ENCODE measurements around the gene PLEKHF1. TPM values are rescaled to one million over a fixed set of nuclear protein-coding genes. Genes with fewer than 3 reads are reported as not detected.
A peak's percentile ranks its signal among the peaks of the same experiment; 100 is the strongest.

Gene PLEKHF1
- total and polyA plus RNA-seq, 2 donors: 13.4 to 30.8 TPM

DNA sequence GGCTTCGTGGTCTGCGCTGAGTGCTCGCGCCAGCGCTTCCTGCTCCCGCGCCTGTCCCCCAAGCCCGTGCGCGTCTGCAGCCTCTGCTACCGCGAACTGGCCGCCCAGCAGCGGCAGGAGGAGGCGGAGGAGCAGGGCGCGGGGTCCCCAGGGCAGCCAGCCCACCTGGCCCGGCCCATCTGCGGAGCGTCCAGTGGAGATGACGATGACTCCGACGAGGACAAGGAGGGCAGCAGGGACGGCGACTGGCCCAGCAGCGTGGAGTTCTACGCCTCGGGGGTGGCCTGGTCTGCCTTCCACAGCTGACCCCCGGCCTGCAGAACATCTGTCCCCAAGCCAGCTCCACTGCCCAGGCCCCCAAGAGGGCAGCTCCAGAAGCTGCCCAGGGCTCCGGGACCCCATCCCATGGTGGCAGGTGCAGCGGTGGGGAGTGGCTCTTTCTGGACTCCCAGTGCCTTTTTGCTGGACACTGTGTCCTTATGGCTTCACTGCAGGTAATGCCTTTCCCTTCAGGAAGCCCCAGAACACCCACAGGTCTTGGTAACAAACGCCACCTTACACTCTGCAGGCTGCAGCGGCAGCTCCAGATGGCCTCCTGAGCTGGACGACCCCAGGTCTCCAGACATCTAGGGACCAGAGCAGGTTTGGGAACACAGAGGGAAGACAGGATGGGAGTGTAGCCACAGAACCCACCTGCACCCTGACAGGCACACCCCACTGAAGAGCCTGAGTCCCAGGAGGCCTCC lies 9.3 kb downstream of the PLEKHF1 start:
- Histone ChIP-seq H3K36me3 (ENCODE audit: insufficient read depth) (no peaks in the 10 kb centered on the region), H3K4me1 (ENCODE audit: insufficient read depth) (no peaks in the 10 kb centered on the region), H3K27ac (ENCODE audit: low read depth) (peak overlapping the region; percentile 11), H3K4me3 (ENCODE audit: low read depth, low read length) (no peak overlapping the region)
- no peak for DNase-seq (ENCODE audit: extremely low spot score)
- whole genome bisulfite sequencing: 95% methylated on average over 34 of the region's 34 CpGs

GRCh38 chr19:29675120-29675649 lies 9.9 kb downstream of the PLEKHF1 start:
- peak overlapping the region; percentile 11 for H3K27ac ChIP-seq (ENCODE audit: low read depth)
- no peaks in the 10 kb centered on the region for H3K36me3 ChIP-seq (ENCODE audit: insufficient read depth)
- no peak overlapping the region for H3K4me3 ChIP-seq (ENCODE audit: low read depth, low read length)
- 92% methylated on average over 10 of the region's 10 CpGs for WGBS
- H3K4me1 ChIP-seq (ENCODE audit: insufficient read depth): no peaks in the 10 kb centered on the region
- DNase-seq (ENCODE audit: extremely low spot score): no peak

DNA sequence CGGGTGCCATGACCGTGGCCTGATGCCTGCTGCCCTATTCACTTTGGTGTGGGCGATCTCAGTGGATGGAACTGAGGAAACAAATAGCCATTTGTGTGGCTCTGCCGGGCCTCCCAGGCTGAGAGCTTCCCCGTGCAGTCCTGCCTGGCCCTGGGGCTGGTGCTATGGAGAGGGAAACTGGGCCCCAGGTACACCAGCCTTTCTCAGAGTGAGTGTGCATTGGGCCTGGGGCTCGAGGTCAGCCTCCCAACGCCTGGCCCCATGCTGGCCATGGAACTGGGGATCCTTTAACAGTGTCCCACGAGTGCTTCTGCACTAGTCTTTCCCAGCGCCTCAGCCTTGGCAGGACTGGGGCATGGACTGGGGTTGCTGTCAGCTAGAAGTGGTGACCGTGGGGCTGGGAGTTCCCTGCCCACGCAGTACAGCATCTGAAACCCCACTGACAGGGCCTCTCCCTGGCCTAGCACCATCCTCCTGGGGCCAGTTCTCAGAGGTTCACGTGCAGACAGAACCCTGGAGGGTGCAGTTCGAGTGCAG lies 10.5 kb downstream of the PLEKHF1 start:
- H3K4me3 ChIP-seq (ENCODE audit: low read depth, low read length): no peak overlapping the region
- DNase-seq (ENCODE audit: extremely low spot score): no peak
- H3K4me1 ChIP-seq (ENCODE audit: insufficient read depth): no peaks in the 10 kb centered on the region
- no peaks in the 10 kb centered on the region for H3K36me3 ChIP-seq (ENCODE audit: insufficient read depth)
- WGBS: 83% methylated on average over 13 of the region's 13 CpGs
- H3K27ac ChIP-seq (ENCODE audit: low read depth): no peak overlapping the region

GRCh38 chr19:29676586-29676985 lies 11.3 kb downstream of the PLEKHF1 start:
- WGBS: 61% methylated on average over 8 of the region's 8 CpGs
- Histone ChIP-seq H3K4me3 (ENCODE audit: low read depth, low read length) (no peak overlapping the region), H3K4me1 (ENCODE audit: insufficient read depth) (no peaks in the 10 kb centered on the region)

GRCh38 chr19:29677001-29677817 lies 11.9 kb downstream of the PLEKHF1 start:
- no peaks in the 10 kb centered on the region for H3K36me3 ChIP-seq (ENCODE audit: insufficient read depth)
- no peak overlapping the region for H3K4me3 ChIP-seq (ENCODE audit: low read depth, low read length)
- H3K27ac ChIP-seq (ENCODE audit: low read depth): no peak overlapping the region
- 88% methylated on average over 23 of the region's 23 CpGs for WGBS
- DNase-seq (ENCODE audit: extremely low spot score): no peak
- H3K4me1 ChIP-seq (ENCODE audit: insufficient read depth): no peaks in the 10 kb centered on the region

More at GRCh38 chr19:29676586-29676985, 11.3 kb downstream of the PLEKHF1 start:
- no peak for DNase-seq (ENCODE audit: extremely low spot score)
- Histone ChIP-seq H3K27ac (ENCODE audit: low read depth) (no peak overlapping the region), H3K36me3 (ENCODE audit: insufficient read depth) (no peaks in the 10 kb centered on the region)

DNA sequence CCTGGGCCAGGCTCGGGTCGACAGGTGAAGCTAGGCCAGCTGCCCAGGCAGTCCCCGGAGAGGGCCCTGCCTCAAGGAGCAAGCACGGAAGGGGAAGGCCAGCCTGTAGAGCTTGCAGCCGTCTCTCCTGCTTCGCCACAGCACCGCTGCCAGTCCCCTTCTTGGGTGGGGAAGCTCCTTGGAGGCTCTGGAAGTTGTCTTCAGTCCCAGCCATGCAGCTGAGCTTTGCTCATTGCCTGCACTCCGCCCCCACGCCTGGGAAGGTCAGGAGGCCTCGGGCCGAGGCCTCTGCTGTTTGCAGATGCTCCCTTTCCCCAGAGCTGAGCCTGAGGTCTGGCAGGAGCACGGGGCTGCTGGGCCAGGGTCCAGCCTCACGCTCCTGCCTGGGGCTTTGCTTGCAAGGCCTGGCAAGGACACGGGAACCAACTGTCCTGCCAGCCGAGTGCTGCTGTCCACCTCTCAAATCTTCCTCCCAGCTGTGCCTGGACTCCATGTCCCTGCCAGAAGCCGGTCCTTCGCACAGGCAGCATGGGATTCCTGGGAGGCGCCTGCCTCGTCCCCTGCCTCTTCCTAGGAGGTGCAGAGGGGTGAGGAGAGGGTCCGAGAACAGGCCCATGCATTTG lies 13.3 kb downstream of the PLEKHF1 start:
- Histone ChIP-seq H3K36me3 (ENCODE audit: insufficient read depth) (no peaks in the 10 kb centered on the region), H3K27ac (ENCODE audit: low read depth) (no peak overlapping the region), H3K4me1 (ENCODE audit: insufficient read depth) (no peaks in the 10 kb centered on the region), H3K4me3 (ENCODE audit: low read depth, low read length) (no peak overlapping the region)
- no peak for DNase-seq (ENCODE audit: extremely low spot score)
- WGBS: 56% methylated on average over 20 of the region's 20 CpGs

- Histone ChIP-seq H3K4me3 (ENCODE audit: low read depth, low read length) (no peak overlapping the region), H3K4me1 (ENCODE audit: insufficient read depth) (no peaks in the 10 kb centered on the region), H3K36me3 (ENCODE audit: insufficient read depth) (no peaks in the 10 kb centered on the region), H3K27ac (ENCODE audit: low read depth) (no peak overlapping the region)
- WGBS: 82% methylated on average over 9 of the region's 9 CpGs
- no peak for DNase-seq (ENCODE audit: extremely low spot score)
Measured at GRCh38 chr19:29679598-29680210, 14.4 kb downstream of the PLEKHF1 start.

GRCh38 chr19:29680447-29680846 lies 15.2 kb downstream of the PLEKHF1 start:
- no peaks in the 10 kb centered on the region for H3K36me3 ChIP-seq (ENCODE audit: insufficient read depth)
- no peaks in the 10 kb centered on the region for H3K4me1 ChIP-seq (ENCODE audit: insufficient read depth)
- no peak for DNase-seq (ENCODE audit: extremely low spot score)
- WGBS: 74% methylated on average over 12 of the region's 12 CpGs
- no peak overlapping the region for H3K27ac ChIP-seq (ENCODE audit: low read depth)
- H3K4me3 ChIP-seq (ENCODE audit: low read depth, low read length): no peak overlapping the region

DNA sequence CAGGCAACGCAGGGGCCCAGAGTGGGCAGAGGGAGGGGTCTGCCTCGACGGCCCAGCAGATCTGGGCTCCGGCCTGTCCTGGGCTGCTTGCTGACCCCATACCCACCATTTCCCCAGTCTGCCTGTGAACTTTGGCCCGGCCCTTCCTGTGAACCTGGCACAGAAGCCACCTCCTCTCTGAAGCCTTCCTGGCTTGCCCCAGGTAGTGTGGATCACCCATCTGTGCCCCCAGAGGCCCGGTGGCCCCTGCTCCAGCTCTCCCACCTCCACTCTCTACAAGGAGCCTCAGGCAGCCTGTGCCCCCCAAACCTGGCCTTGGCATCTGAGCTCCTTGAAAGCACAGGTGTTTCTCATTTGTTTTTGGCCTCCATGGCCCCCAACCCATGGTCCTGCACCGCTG lies 15.7 kb downstream of the PLEKHF1 start:
- Histone ChIP-seq H3K4me3 (ENCODE audit: low read depth, low read length) (no peak overlapping the region), H3K27ac (ENCODE audit: low read depth) (no peak overlapping the region), H3K4me1 (ENCODE audit: insufficient read depth) (no peaks in the 10 kb centered on the region), H3K36me3 (ENCODE audit: insufficient read depth) (no peaks in the 10 kb centered on the region)
- no peak for DNase-seq (ENCODE audit: extremely low spot score)
- 73% methylated on average over 7 of the region's 7 CpGs for WGBS

DNA sequence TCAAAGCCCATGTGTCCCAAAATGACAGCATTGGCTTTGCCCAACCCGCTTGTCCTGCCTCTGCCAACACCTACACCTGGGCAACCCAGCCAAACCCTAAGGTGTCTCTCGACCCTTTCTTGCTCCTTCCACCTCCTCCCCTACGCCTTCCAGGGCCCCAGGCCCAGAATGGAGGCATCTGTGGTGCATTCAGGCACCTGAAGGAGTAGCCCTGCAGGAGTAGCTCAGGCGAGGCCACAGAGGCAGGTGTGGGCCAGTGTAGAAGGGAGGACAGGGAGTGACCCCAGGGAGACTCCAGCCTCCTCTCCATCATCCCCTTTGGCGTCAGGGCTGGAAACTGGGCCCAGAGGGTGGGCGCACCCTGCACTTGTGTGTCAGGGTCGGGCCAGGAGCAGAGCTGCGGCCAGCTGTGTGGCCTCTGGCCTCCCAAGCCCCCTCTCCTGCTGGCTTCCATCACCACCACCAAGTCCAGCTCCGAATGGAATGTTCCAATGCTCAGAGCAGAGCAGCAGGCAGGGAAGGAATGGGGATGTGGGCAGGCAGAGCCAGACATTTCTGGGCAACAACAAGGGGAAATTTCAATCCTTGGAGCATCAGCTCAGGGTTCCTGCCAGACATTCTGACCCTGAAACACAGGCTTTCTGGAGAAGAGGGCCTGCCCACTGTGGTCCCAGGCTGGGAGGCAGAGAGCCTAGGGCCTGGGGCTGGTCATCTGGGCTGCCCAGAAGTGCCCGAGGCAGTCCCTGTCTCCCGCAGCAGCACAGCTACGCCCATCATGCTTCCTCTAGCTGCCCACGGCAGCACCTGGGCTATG lies 16.4 kb downstream of the PLEKHF1 start:
- DNase-seq (ENCODE audit: extremely low spot score): no peak
- Histone ChIP-seq H3K36me3 (ENCODE audit: insufficient read depth) (no peaks in the 10 kb centered on the region), H3K27ac (ENCODE audit: low read depth) (no peak overlapping the region), H3K4me1 (ENCODE audit: insufficient read depth) (no peaks in the 10 kb centered on the region), H3K4me3 (ENCODE audit: low read depth, low read length) (no peak overlapping the region)
- WGBS: 67% methylated on average over 13 of the region's 13 CpGs

GRCh38 chr19:29682236-29682895 lies 17.1 kb downstream of the PLEKHF1 start:
- DNase-seq (ENCODE audit: extremely low spot score): no peak
- 77% methylated on average over 16 of the region's 16 CpGs for WGBS
- H3K4me1 ChIP-seq (ENCODE audit: insufficient read depth): no peaks in the 10 kb centered on the region
- no peak overlapping the region for H3K4me3 ChIP-seq (ENCODE audit: low read depth, low read length)
- no peaks in the 10 kb centered on the region for H3K36me3 ChIP-seq (ENCODE audit: insufficient read depth)
- no peak overlapping the region for H3K27ac ChIP-seq (ENCODE audit: low read depth)

- 85% methylated on average over 10 of the region's 10 CpGs for WGBS
- no peak overlapping the region for H3K4me3 ChIP-seq (ENCODE audit: low read depth, low read length)
- no peak for DNase-seq (ENCODE audit: extremely low spot score)
- no peaks in the 10 kb centered on the region for H3K4me1 ChIP-seq (ENCODE audit: insufficient read depth)
- H3K36me3 ChIP-seq (ENCODE audit: insufficient read depth): no peaks in the 10 kb centered on the region
- no peak overlapping the region for H3K27ac ChIP-seq (ENCODE audit: low read depth)
Measured at GRCh38 chr19:29683009-29683408, 17.7 kb downstream of the PLEKHF1 start.

All from urinary bladder (tissue), 4 donors.